PC-9 (cell line): ENCODE results near the gene FBXL13. TPM values are rescaled to one million over a fixed set of nuclear protein-coding genes. Genes with fewer than 3 reads are reported as not detected.

Experiments
- BruUV-seq: library from RNA; stranded (reverse); fragments of 400-500 nt; replicated peaks from 2 replicates; lab custom pipeline; 2021; lab: Mats Ljungman, UMichigan
- CTCF ChIA-PET: fragments of 300-600 bp; sonication (Branson Sonifier 250); formaldehyde crosslinking; loops from one replicate; lab custom pipeline; 2022; ENCODE audit warnings: antibody characterized with exemption; lab: Charles Lee
- POLR2A ChIA-PET: fragments of 300-600 bp; sonication (Branson Sonifier 250); formaldehyde crosslinking; loops from one replicate; lab custom pipeline; 2022; ENCODE audit warnings: antibody characterized with exemption; ENCODE audit not compliant: unreplicated experiment; lab: Charles Lee
- DNase-seq, 2 experiments: peaks; one replicate each; pipeline versions ENCODE4 v3.0.0 to v3.0.0-alpha.2; 2015 to 2022; ENCODE audit warnings: mixed read lengths in 1 of 2
- H2AFZ ChIP-seq: fragments of 200-600 bp; sonication (generic); 2 replicates; pipeline ENCODE4 v1.8.1; 2017; ENCODE audit warnings: antibody characterized with exemption
- H3F3A ChIP-seq: fragments of 200-600 bp; sonication (generic); 2 replicates; pipeline ENCODE4 v1.8.1; 2017; ENCODE audit warnings: antibody characterized with exemption, mild to moderate bottlenecking, low read depth; ENCODE audit not compliant: insufficient read depth
- H3K27ac ChIP-seq: fragments of 200-600 bp; sonication (generic); 2 replicates; pipeline ENCODE4 v1.6.1; 2016; ENCODE audit warnings: mixed run types
- H3K27me3 ChIP-seq: fragments of 200-600 bp; sonication (generic); 2 replicates; pipeline ENCODE4 v1.6.1; 2016; ENCODE audit warnings: low read depth, mixed run types; ENCODE audit not compliant: insufficient read depth
- H3K36me3 ChIP-seq: fragments of 200-600 bp; sonication (generic); 2 replicates; pipeline ENCODE4 v1.6.1; 2016; ENCODE audit warnings: low read depth, mixed run types
- H3K4me1 ChIP-seq: fragments of 200-600 bp; sonication (generic); replicated peaks from 2 replicates; pipeline ENCODE4 v1.6.1; 2016; ENCODE audit warnings: mixed run types; ENCODE audit not compliant: insufficient read depth
- H3K4me2 ChIP-seq: fragments of 200-600 bp; sonication (generic); 2 replicates; pipeline ENCODE4 v1.6.1; 2017; ENCODE audit warnings: mixed run types
- H3K4me3 ChIP-seq: fragments of 200-600 bp; sonication (generic); 2 replicates; pipeline ENCODE4 v1.6.1; 2016; ENCODE audit warnings: mixed run types
- H3K79me2 ChIP-seq: fragments of 200-600 bp; sonication (generic); 2 replicates; pipeline ENCODE4 v1.6.1; 2017; ENCODE audit warnings: low read depth, mixed run types
- H3K9me2 ChIP-seq: fragments of 200-600 bp; sonication (generic); 2 replicates; pipeline ENCODE4 v1.8.1; 2017; ENCODE audit warnings: mild to moderate bottlenecking; ENCODE audit not compliant: insufficient read depth
- H3K9me3 ChIP-seq: fragments of 200-600 bp; sonication (generic); 2 replicates; pipeline ENCODE4 v1.8.1; 2016; ENCODE audit warnings: low read depth; ENCODE audit not compliant: insufficient read depth
- H4K20me1 ChIP-seq: fragments of 200-600 bp; sonication (generic); 2 replicates; pipeline ENCODE4 v1.8.1; 2017; ENCODE audit not compliant: insufficient read depth
- CTCF ChIP-seq: fragments of 200-600 bp; sonication (generic); conservative IDR thresholded peaks from 2 replicates; pipeline ENCODE4 v1.6.1; 2017; ENCODE audit warnings: mixed run types, antibody characterized with exemption, mild to moderate bottlenecking, moderate library complexity
- EZH2 ChIP-seq: fragments of 200-600 bp; sonication (generic); IDR thresholded peaks from 2 replicates; pipeline ENCODE4 v1.8.0; 2017; ENCODE audit warnings: antibody characterized with exemption, low read depth
- intact Hi-C: fragments of 100-400 bp; cut with micrococcal nuclease; formaldehyde crosslinking; loops from one replicate; pipeline ENCODE4 v1.10.0; 2022; ENCODE audit not compliant: unreplicated experiment
- total RNA-seq: library from RNA; stranded (reverse); gene quantifications from 2 replicates; pipeline ENCODE4 v1.2.3, GENCODE V29; 2021

FBXL13 gene
- total RNA-seq, 1 experiment from 2014 or later, result 19.4 TPM

GRCh38 chr7:102943423-102944169 lies 131.0 kb downstream of the FBXL13 start:
- no peak overlapping the region for H2AFZ ChIP-seq
- H3K27me3 ChIP-seq, result no peaks in the 10 kb centered on the region
- no peaks in the 10 kb centered on the region for H3K79me2 ChIP-seq
- H3K4me1 ChIP-seq, result no peaks in the 10 kb centered on the region
- TF ChIP-seq CTCF (no peak), EZH2 (no peak)
- no peak overlapping the region for H3K4me3 ChIP-seq
- no peaks in the 10 kb centered on the region for H3K9me3 ChIP-seq
- no peaks in the 10 kb centered on the region for H3F3A ChIP-seq
- no peaks in the 10 kb centered on the region for H3K36me3 ChIP-seq
- no TSS peak for BruUV-seq
- no peaks in the 10 kb centered on the region for H4K20me1 ChIP-seq
- no peak overlapping the region for H3K27ac ChIP-seq
- no peak for DNase-seq
- no peaks in the 10 kb centered on the region for H3K9me2 ChIP-seq
- intact Hi-C loops, result no loop called here
- no peak overlapping the region for H3K4me2 ChIP-seq
- ChIA-PET POLR2A (no interaction called here), CTCF (no interaction called here)

- no peaks in the 10 kb centered on the region for H3K27me3 ChIP-seq
- no peaks in the 10 kb centered on the region for H3K36me3 ChIP-seq
- intact Hi-C loops, result no loop called here
- H3K9me3 ChIP-seq, result no peaks in the 10 kb centered on the region
- no peaks in the 10 kb centered on the region for H3K79me2 ChIP-seq
- ChIA-PET CTCF (no interaction called here), POLR2A (no interaction called here)
- BruUV-seq, result no TSS peak
- H3K4me3 ChIP-seq, result no peak overlapping the region
- no peaks in the 10 kb centered on the region for H3K4me1 ChIP-seq
- no peak overlapping the region for H3K27ac ChIP-seq
- no peak overlapping the region for H2AFZ ChIP-seq
- no peak overlapping the region for H3K4me2 ChIP-seq
- H4K20me1 ChIP-seq, result no peaks in the 10 kb centered on the region
- no peak for TF ChIP-seq EZH2
- no peak for TF ChIP-seq CTCF
- DNase-seq, result no peak
- H3K9me2 ChIP-seq, result no peaks in the 10 kb centered on the region
- no peaks in the 10 kb centered on the region for H3F3A ChIP-seq
These were observed 131.7 kb downstream of the FBXL13 start for GRCh38 chr7:102942868-102943267.

DNA sequence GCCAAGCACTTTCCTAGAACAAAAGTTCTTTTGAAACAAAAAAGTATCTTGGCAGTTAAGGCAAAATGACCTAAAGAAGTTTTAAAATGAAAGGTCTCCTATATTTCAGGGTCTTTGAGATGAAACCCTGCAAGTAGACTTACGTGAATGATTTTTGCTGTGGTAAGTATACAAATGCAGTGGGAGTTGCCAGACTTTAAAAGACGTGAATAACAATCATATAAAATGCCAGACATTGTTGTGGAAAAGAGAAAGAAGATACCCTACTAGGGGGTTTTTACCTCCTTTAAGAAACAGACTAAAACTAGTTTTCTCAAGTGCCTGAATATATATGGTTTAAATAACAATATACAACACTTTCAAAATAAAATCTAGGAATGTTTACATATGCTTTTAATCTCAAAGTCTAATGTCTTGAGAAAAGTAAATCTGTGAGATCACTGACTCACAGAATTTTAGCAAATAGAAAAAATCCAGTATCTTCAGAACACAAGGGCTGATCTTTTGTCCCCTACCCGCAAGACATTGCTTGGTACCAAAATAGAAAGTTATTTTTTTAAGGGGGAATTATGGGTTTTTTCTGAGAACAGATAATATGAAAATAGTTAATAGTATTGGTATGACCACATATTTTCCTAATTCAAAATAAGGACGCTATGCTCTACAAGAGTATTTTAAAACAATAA lies 132.3 kb downstream of the FBXL13 start:
- Histone ChIP-seq H3K4me3 (no peak overlapping the region), H3K36me3 (no peaks in the 10 kb centered on the region), H3F3A (no peaks in the 10 kb centered on the region), H3K4me1 (no peaks in the 10 kb centered on the region), H3K9me3 (no peaks in the 10 kb centered on the region), H3K27me3 (no peaks in the 10 kb centered on the region), H4K20me1 (no peaks in the 10 kb centered on the region), H3K27ac (no peak overlapping the region), H3K4me2 (no peak overlapping the region), H2AFZ (no peak overlapping the region), H3K9me2 (no peaks in the 10 kb centered on the region), H3K79me2 (no peaks in the 10 kb centered on the region)
- BruUV-seq, result no TSS peak
- no peak for TF ChIP-seq EZH2
- TF ChIP-seq CTCF, result no peak
- intact Hi-C loops, result no loop called here
- DNase-seq, result no peak
- CTCF ChIA-PET, result no interaction called here
- POLR2A ChIA-PET, result no interaction called here
